ENCODE measurements around the gene TOMM20. TPM values are rescaled to one million over a fixed set of nuclear protein-coding genes. Genes with fewer than 3 reads are reported as not detected.

The TOMM20 gene
- total RNA-seq, 1 experiment from 2014 or later, result 309 TPM

GRCh38 chr1:235108876-235109275 lies 19.8 kb downstream of the TOMM20 start:
- ChIA-PET CTCF (interaction anchor here (0.5 to 7.8 kb wide), 13 partner anchors 8 to 627 kb away, joined by 3 to 108 read pairs (median 4); no protein-coding TSS in a partner anchor), POLR2A (interaction anchor here (0.5 to 6.8 kb wide), 9 partner anchors 13 to 623 kb away, joined by 3 to 149 read pairs (median 3); partner anchors contain the start of genes RBM34 and TOMM20)
- no TSS peak for BruUV-seq (replicated peaks)
- intact Hi-C loops (cut with micrococcal nuclease), result no loop called here
- no peak overlapping the region for H3K27ac Mint-ChIP-seq (ENCODE audit: low read depth, unreplicated experiment)
- peaks cover 86% of the 10 kb centered on the region for H3K36me3 Mint-ChIP-seq (ENCODE audit: insufficient read depth, unreplicated experiment)
- no peak overlapping the region for H3K4me3 Mint-ChIP-seq (ENCODE audit: unreplicated experiment)
- H3K9me3 Mint-ChIP-seq (ENCODE audit: unreplicated experiment), result no peaks in the 10 kb centered on the region
- H3K4me1 Mint-ChIP-seq (ENCODE audit: insufficient read depth, unreplicated experiment), result peaks cover 26% of the 10 kb centered on the region
- no peak for TF ChIP-seq CTCF (IDR thresholded peaks at IDR 0.05; ENCODE audit: unreplicated experiment)
- H3K27me3 Mint-ChIP-seq (ENCODE audit: insufficient read depth, unreplicated experiment), result no peaks in the 10 kb centered on the region
- no peak for DNase-seq (ENCODE audit: unreplicated experiment)

GRCh38 chr1:235108185-235108593 lies 20.4 kb downstream of the TOMM20 start:
- Mint-ChIP-seq H3K9me3 (ENCODE audit: unreplicated experiment) (no peaks in the 10 kb centered on the region), H3K4me3 (ENCODE audit: unreplicated experiment) (no peak overlapping the region), H3K4me1 (ENCODE audit: insufficient read depth, unreplicated experiment) (peaks cover 22% of the 10 kb centered on the region), H3K36me3 (ENCODE audit: insufficient read depth, unreplicated experiment) (peaks cover 80% of the 10 kb centered on the region), H3K27ac (ENCODE audit: low read depth, unreplicated experiment) (no peak overlapping the region), H3K27me3 (ENCODE audit: insufficient read depth, unreplicated experiment) (no peaks in the 10 kb centered on the region)
- no peak for TF ChIP-seq CTCF (IDR thresholded peaks at IDR 0.05; ENCODE audit: unreplicated experiment)
- DNase-seq (ENCODE audit: unreplicated experiment), result no peak
- CTCF ChIA-PET, result interaction anchor here (0.6 to 7.8 kb wide), 13 partner anchors 8 to 623 kb away, joined by 3 to 108 read pairs (median 5); partner anchors contain the start of gene RBM34
- BruUV-seq (replicated peaks), result no TSS peak
- intact Hi-C loops (cut with micrococcal nuclease), result no loop called here
- POLR2A ChIA-PET, result interaction anchor here (0.5 to 6.8 kb wide), 10 partner anchors 8 to 630 kb away, joined by 3 to 149 read pairs (median 3); partner anchors contain the start of genes RBM34 and TOMM20

GRCh38 chr1:235107368-235108184 lies 21.1 kb downstream of the TOMM20 start:
- intact Hi-C loops (cut with micrococcal nuclease), result no loop called here
- Mint-ChIP-seq H3K36me3 (ENCODE audit: insufficient read depth, unreplicated experiment) (peaks cover 73% of the 10 kb centered on the region), H3K4me3 (ENCODE audit: unreplicated experiment) (no peak overlapping the region), H3K27ac (ENCODE audit: low read depth, unreplicated experiment) (no peak overlapping the region), H3K27me3 (ENCODE audit: insufficient read depth, unreplicated experiment) (no peaks in the 10 kb centered on the region), H3K9me3 (ENCODE audit: unreplicated experiment) (no peaks in the 10 kb centered on the region), H3K4me1 (ENCODE audit: insufficient read depth, unreplicated experiment) (peaks cover 16% of the 10 kb centered on the region)
- ChIA-PET POLR2A (interaction anchor here (0.6 to 6.8 kb wide), 10 partner anchors 8 to 630 kb away, joined by 3 to 149 read pairs (median 4); partner anchors contain the start of genes RBM34 and TOMM20), CTCF (interaction anchor here (0.6 to 7.8 kb wide), 17 partner anchors 12 to 991 kb away, joined by 3 to 108 read pairs (median 5); partner anchors contain the start of gene RBM34)
- no TSS peak for BruUV-seq (replicated peaks)
- no peak for TF ChIP-seq CTCF (IDR thresholded peaks at IDR 0.05; ENCODE audit: unreplicated experiment)
- no peak for DNase-seq (ENCODE audit: unreplicated experiment)

- Mint-ChIP-seq H3K27ac (ENCODE audit: low read depth, unreplicated experiment) (no peak overlapping the region), H3K4me1 (ENCODE audit: insufficient read depth, unreplicated experiment) (peaks cover 24% of the 10 kb centered on the region), H3K27me3 (ENCODE audit: insufficient read depth, unreplicated experiment) (no peaks in the 10 kb centered on the region), H3K36me3 (ENCODE audit: insufficient read depth, unreplicated experiment) (peaks cover 68% of the 10 kb centered on the region), H3K4me3 (ENCODE audit: unreplicated experiment) (no peak overlapping the region), H3K9me3 (ENCODE audit: unreplicated experiment) (no peaks in the 10 kb centered on the region)
- ChIA-PET CTCF (interaction anchor here (0.7 to 7.8 kb wide), 11 partner anchors 11 to 629 kb away, joined by 3 to 108 read pairs (median 9); partner anchors contain the start of genes RBM34 and TOMM20), POLR2A (interaction anchor here (0.6 to 6.8 kb wide), 10 partner anchors 10 to 629 kb away, joined by 3 to 149 read pairs (median 3); partner anchors contain the start of genes RBM34 and TOMM20)
- no peak for TF ChIP-seq CTCF (IDR thresholded peaks at IDR 0.05; ENCODE audit: unreplicated experiment)
- intact Hi-C loops (cut with micrococcal nuclease), result no loop called here
- DNase-seq (ENCODE audit: unreplicated experiment), result no peak
- BruUV-seq (replicated peaks), result no TSS peak
Measured at GRCh38 chr1:235106457-235106856, 22.2 kb downstream of the TOMM20 start.
